Trophoblast cell (in vitro differentiated cells and primary cell): ENCODE data around the gene DLG2.

Experiments
- DNase-seq, 2 donors: peaks; one replicate each; pipeline ENCODE4 v3.0.0-alpha.2; 2016
- H2AFZ ChIP-seq: 2 replicates; pipeline ENCODE4 v1.6.1; 2013; ENCODE audit warnings: low read length, moderate library complexity, mild to moderate bottlenecking; ENCODE audit not compliant: insufficient read depth, poor library complexity
- H2AK5ac ChIP-seq: 2 replicates; pipeline ENCODE4 v1.6.1; 2013; ENCODE audit warnings: mild to moderate bottlenecking, low read length
- H2BK120ac ChIP-seq: 2 replicates; pipeline ENCODE4 v1.6.1; 2013; ENCODE audit warnings: low read length, mild to moderate bottlenecking, moderate library complexity; ENCODE audit not compliant: insufficient read depth, poor library complexity
- H2BK12ac ChIP-seq: 2 replicates; pipeline ENCODE4 v1.6.1; 2013; ENCODE audit warnings: mild to moderate bottlenecking, low read length, moderate library complexity
- H2BK5ac ChIP-seq: 2 replicates; pipeline ENCODE4 v1.6.1; 2013; ENCODE audit warnings: low read length, low read depth, moderate library complexity, mild to moderate bottlenecking; ENCODE audit not compliant: poor library complexity
- H3K14ac ChIP-seq: 2 replicates; pipeline ENCODE4 v1.6.1; 2013; ENCODE audit warnings: mild to moderate bottlenecking, low read length
- H3K18ac ChIP-seq: 2 replicates; pipeline ENCODE4 v1.6.1; 2013; ENCODE audit warnings: mild to moderate bottlenecking, low read length
- H3K23ac ChIP-seq: 2 replicates; pipeline ENCODE4 v1.6.1; 2013; ENCODE audit warnings: low read length
- H3K27ac ChIP-seq: 2 replicates; pipeline ENCODE4 v1.5.1; 2013; ENCODE audit warnings: low read depth, mild to moderate bottlenecking, inconsistent platforms, low read length, moderate library complexity
- H3K27me3 ChIP-seq: 2 replicates; pipeline ENCODE4 v1.6.1; 2013; ENCODE audit warnings: inconsistent platforms, mild to moderate bottlenecking, low read length, moderate library complexity; ENCODE audit not compliant: insufficient read depth
- H3K36me3 ChIP-seq, 2 experiments: 1 replicate in 1 of 2; 2 replicates in 1 of 2; pipeline ENCODE4 v1.6.1; 2013; ENCODE audit warnings: low read length in 2 of 2, mild to moderate bottlenecking in 2 of 2, moderate library complexity in 1 of 2; ENCODE audit not compliant: insufficient read depth in 2 of 2, control insufficient read depth in 1 of 2
- H3K4ac ChIP-seq: 2 replicates; pipeline ENCODE4 v1.6.1; 2013; ENCODE audit warnings: low read depth, mild to moderate bottlenecking, low read length, moderate library complexity
- H3K4me1 ChIP-seq, 2 experiments: 1 replicate in 1 of 2; 2 replicates in 1 of 2; pipeline ENCODE4 v1.6.1; 2013; ENCODE audit warnings: low read length in 2 of 2, mild to moderate bottlenecking in 2 of 2, moderate library complexity in 1 of 2; ENCODE audit not compliant: insufficient read depth in 2 of 2, control insufficient read depth in 1 of 2
- H3K4me2 ChIP-seq: 2 replicates; pipeline ENCODE4 v1.6.1; 2013; ENCODE audit warnings: inconsistent platforms, mild to moderate bottlenecking, low read length, moderate library complexity
- H3K4me3 ChIP-seq: 2 replicates; pipeline ENCODE4 v1.5.1; 2013; ENCODE audit warnings: mild to moderate bottlenecking, low read depth, low read length, inconsistent platforms
- H3K79me1 ChIP-seq: one replicate; pipeline ENCODE4 v1.6.1; 2013; ENCODE audit warnings: low read length
- H3K79me2 ChIP-seq: 2 replicates; pipeline ENCODE4 v1.6.1; 2013; ENCODE audit warnings: low read length, mild to moderate bottlenecking; ENCODE audit not compliant: control insufficient read depth, insufficient read depth, poor library complexity
- H3K9ac ChIP-seq: 2 replicates; pipeline ENCODE4 v1.6.1; 2013; ENCODE audit warnings: mild to moderate bottlenecking, low read length
- H3K9me3 ChIP-seq: 2 replicates; pipeline ENCODE4 v1.6.1; 2013; ENCODE audit warnings: low read depth, mild to moderate bottlenecking, control low read depth, inconsistent platforms, low read length; ENCODE audit not compliant: insufficient read depth
- H4K12ac ChIP-seq: 2 replicates; pipeline ENCODE4 v1.6.1; 2013; ENCODE audit warnings: low read depth, mild to moderate bottlenecking, low read length, moderate library complexity
- H4K8ac ChIP-seq: 2 replicates; pipeline ENCODE4 v1.6.1; 2013; ENCODE audit warnings: low read depth, mild to moderate bottlenecking, low read length, moderate library complexity
- H4K91ac ChIP-seq: one replicate; pipeline ENCODE4 v1.6.1; 2013; ENCODE audit warnings: low read depth, mild to moderate bottlenecking, low read length, moderate library complexity
- WGBS: extraction: QIAGEN DNeasy Blood & Tissue Kit; methylation state at CpG from one replicate; pipeline ENCODE4 v1.1.7; 2013; ENCODE audit warnings: missing lambda C conversion rate; ENCODE audit not compliant: insufficient read length, insufficient coverage; ENCODE audit errors: extremely low coverage; 5-methylcytosine and 5-hydroxymethylcytosine counted together

Gene DLG2

DNA sequence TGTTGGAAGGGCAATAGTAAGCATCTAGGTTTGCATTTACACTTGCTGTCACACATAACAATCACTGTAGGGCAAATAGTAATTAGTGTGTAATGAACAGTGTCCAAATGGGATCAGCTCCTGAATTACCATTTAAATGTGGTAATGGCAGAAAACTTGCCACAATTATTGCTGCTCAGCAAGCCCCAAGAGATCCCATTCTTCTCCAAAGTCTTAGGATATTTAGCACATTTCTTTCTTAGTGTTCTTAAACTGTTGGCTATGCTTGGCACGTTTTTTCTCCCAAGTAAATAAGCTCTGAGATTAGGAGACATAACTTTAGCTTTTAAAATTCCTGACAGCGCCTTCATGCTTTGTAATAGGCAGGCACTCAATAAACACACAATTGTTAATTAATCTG is 1037.0 kb downstream of the DLG2 start:
- Histone ChIP-seq H3K18ac (no peak overlapping the region), H3K79me1 (no peaks in the 10 kb centered on the region), H2BK120ac (no peak overlapping the region), H3K79me2 (no peaks in the 10 kb centered on the region), H3K4me2 (no peak overlapping the region), H4K8ac (no peak overlapping the region), H4K91ac (no peak overlapping the region), H2AK5ac (no peak overlapping the region), H3K27ac (no peak overlapping the region), H2BK5ac (no peak overlapping the region), H3K4me3 (no peak overlapping the region), H3K4me1 (no peaks in the 10 kb centered on the region), H2BK12ac (no peak overlapping the region), H3K9ac (no peak overlapping the region), H3K36me3 (no peaks in the 10 kb centered on the region), H2AFZ (no peak overlapping the region), H3K14ac (no peak overlapping the region), H4K12ac (no peak overlapping the region), H3K23ac (no peak overlapping the region), H3K4ac (no peak overlapping the region), H3K27me3 (no peaks in the 10 kb centered on the region), H3K9me3 (no peaks in the 10 kb centered on the region)
- no CpG with 5 or more reads among the region's 2 CpGs for WGBS
- peak in 1 of 2 donors; percentile 8 for DNase-seq

GRCh38 chr11:84588131-84588829 is 1038.9 kb downstream of the DLG2 start:
- Histone ChIP-seq H2BK5ac (no peak overlapping the region), H3K18ac (no peak overlapping the region), H3K4me3 (no peak overlapping the region), H3K79me2 (no peaks in the 10 kb centered on the region), H3K79me1 (no peaks in the 10 kb centered on the region), H2BK12ac (no peak overlapping the region), H3K14ac (no peak overlapping the region), H3K9ac (no peak overlapping the region), H4K8ac (no peak overlapping the region), H3K4me1 (no peaks in the 10 kb centered on the region), H3K9me3 (no peaks in the 10 kb centered on the region), H2BK120ac (no peak overlapping the region), H3K23ac (no peak overlapping the region), H2AK5ac (no peak overlapping the region), H3K36me3 (no peaks in the 10 kb centered on the region), H3K27ac (no peak overlapping the region), H3K27me3 (no peaks in the 10 kb centered on the region), H3K4ac (no peak overlapping the region), H4K12ac (no peak overlapping the region), H3K4me2 (no peak overlapping the region), H4K91ac (no peak overlapping the region), H2AFZ (no peak overlapping the region)
- peak in 1 of 2 donors; percentile 18 for DNase-seq
- WGBS: no CpG with 5 or more reads among the region's 4 CpGs

DNA sequence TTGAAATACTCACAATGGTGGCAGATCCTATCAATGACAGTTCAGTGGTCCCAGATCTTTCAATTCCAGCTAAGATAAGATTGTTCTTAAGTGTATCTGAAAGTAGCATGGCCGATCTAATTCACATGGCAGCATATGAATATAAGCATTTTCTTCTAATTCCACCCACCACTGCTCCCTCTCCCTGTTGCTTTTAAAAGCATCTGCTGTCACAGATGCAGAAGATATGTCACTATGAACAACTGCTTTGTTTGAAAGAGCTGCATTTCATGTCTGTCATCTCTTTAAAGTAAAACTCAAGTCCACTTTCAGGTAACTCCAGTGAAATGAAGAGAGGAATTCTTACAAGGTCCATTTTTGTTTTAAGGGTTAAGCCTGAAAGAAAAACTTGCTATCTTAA is 1044.0 kb downstream of the DLG2 start:
- no peak overlapping the region for H4K12ac ChIP-seq
- no peak overlapping the region for H3K23ac ChIP-seq
- no peak overlapping the region for H3K4me3 ChIP-seq
- no peak overlapping the region for H3K27ac ChIP-seq
- H3K27me3 ChIP-seq: no peaks in the 10 kb centered on the region
- H2BK12ac ChIP-seq: no peak overlapping the region
- no peak overlapping the region for H4K91ac ChIP-seq
- no peak overlapping the region for H3K14ac ChIP-seq
- H3K4me1 ChIP-seq: no peaks in the 10 kb centered on the region
- WGBS: no CpG with 5 or more reads among the region's 1 CpG
- H4K8ac ChIP-seq: no peak overlapping the region
- no peaks in the 10 kb centered on the region for H3K79me2 ChIP-seq
- H3K4ac ChIP-seq: no peak overlapping the region
- no peak overlapping the region for H3K18ac ChIP-seq
- H3K79me1 ChIP-seq: no peaks in the 10 kb centered on the region
- H3K9ac ChIP-seq: no peak overlapping the region
- H3K4me2 ChIP-seq: no peak overlapping the region
- no peak overlapping the region for H2AK5ac ChIP-seq
- no peak overlapping the region for H2AFZ ChIP-seq
- DNase-seq: no peak
- H3K9me3 ChIP-seq: no peaks in the 10 kb centered on the region
- no peak overlapping the region for H2BK120ac ChIP-seq
- no peak overlapping the region for H2BK5ac ChIP-seq
- no peaks in the 10 kb centered on the region for H3K36me3 ChIP-seq

- Histone ChIP-seq H2BK12ac (no peak overlapping the region), H2BK120ac (no peak overlapping the region), H3K4ac (no peak overlapping the region), H3K23ac (no peak overlapping the region), H4K8ac (no peak overlapping the region), H4K12ac (no peak overlapping the region), H3K27me3 (no peaks in the 10 kb centered on the region), H3K9ac (no peak overlapping the region), H2BK5ac (no peak overlapping the region), H3K27ac (no peak overlapping the region), H3K4me3 (no peak overlapping the region), H3K9me3 (no peaks in the 10 kb centered on the region), H2AFZ (no peak overlapping the region), H4K91ac (no peak overlapping the region), H3K79me2 (no peaks in the 10 kb centered on the region), H3K14ac (no peak overlapping the region), H3K18ac (no peak overlapping the region), H3K79me1 (no peaks in the 10 kb centered on the region), H3K36me3 (no peaks in the 10 kb centered on the region), H3K4me1 (no peaks in the 10 kb centered on the region), H3K4me2 (no peak overlapping the region), H2AK5ac (no peak overlapping the region)
- no peak for DNase-seq
- WGBS: no CpG with 5 or more reads among the region's 3 CpGs
These were observed 1046.1 kb downstream of the DLG2 start for GRCh38 chr11:84581083-84581482.
